ENCODE results near the gene TMEM151A.
"Not testable (repeated sequence)": the region's sequence is repeated elsewhere in the genome, so short reads cannot be mapped to it uniquely, and the experiment has no call there.

Gene TMEM151A
- long read RNA-seq, donor 1, result 0 reads
- long read RNA-seq, donor 2, result 0 reads
- long read RNA-seq, donor 3, result 0 reads
- long read RNA-seq, donor 4, result 0 reads
- long read RNA-seq, donor 5, result 0 reads
- long read RNA-seq, donor 6, result 0 reads
- long read RNA-seq, donor 7, result 0 reads
- long read RNA-seq, donor 8, result 0 reads

DNA sequence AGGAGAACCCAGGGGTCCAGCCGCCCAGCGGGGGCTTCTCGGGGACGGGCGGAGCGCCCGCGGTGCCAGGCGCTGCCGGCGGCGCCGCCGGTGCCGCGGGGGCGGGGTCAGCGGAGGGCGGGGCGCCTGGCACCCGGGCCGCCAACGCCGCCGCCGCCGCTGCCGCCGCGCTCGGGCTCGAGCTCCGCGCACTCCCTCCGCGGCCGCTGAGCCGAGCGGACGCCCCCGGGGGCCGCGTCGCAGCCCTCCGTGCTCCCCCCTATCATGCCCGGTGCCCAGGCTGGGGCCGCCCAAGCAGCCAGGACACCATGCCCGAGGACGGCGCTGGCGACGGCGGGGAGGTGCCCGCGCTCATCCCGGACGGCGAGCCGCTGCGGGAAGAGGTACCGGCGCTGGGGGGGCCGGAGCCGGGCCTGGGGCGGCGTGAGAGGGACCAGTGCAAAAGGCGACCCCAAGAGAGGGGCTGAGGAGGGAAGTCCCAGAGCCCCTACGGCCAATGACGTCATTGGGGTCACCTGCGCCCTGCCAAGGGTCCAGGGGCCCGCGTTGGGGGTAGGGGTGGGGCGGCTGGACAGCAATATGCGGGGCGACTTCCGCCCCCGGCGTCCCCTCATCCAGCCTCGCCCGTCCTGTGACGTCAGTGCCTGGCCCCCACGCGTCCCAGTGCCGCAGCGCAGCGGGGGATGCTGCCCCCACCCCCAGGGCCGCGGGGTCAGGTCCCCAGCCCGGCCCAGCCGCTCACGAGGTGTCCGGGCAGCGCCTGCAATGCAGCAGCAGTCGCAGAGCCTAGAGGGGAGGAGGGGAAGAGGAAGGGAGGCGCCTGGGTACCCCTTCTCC lies at the start of gene TMEM151A:
TMEM151A (plus strand) TSS at position 189 of the 837 bp plus-strand sequence; CDS start at position 309, 120 bp downstream.
- no peak for DNase-seq

DNA sequence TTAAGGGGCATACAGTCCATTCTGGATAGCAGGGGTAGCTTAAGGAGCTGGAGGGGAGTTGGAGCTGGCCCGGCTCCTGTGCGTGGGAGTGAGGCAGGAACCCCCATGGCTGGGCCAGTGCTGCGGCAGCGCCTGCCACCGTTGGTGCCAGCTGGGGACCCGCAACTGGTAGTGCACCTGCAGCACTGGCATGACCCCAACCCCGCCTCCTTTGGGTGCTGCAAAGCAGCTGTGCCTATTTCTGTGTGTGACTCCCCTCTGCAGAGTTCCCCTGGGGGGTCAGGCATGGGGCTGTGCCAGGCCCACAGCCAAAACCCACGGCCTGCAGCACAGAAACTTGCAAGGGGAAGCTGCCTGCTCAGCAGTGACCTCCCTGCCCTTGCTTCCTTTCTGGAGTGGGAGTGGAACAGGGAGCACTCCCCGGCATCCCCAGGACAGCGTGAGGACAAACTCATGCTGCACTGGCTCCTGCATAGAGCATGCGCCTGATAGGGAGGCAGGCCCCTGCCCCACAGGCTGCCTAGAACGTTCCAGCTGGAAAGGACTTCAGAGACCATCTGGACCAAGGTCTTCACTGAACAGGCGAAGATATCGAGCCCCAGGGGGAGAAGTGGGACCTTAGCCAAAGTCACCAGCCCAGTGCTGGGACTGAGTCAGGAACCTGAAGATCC lies 49.5 kb upstream of the TMEM151A start:
- no peak for DNase-seq

- DNase-seq, result no peak
Observed at GRCh38 chr11:66243782-66244535, 47.7 kb upstream of the TMEM151A start.

DNA sequence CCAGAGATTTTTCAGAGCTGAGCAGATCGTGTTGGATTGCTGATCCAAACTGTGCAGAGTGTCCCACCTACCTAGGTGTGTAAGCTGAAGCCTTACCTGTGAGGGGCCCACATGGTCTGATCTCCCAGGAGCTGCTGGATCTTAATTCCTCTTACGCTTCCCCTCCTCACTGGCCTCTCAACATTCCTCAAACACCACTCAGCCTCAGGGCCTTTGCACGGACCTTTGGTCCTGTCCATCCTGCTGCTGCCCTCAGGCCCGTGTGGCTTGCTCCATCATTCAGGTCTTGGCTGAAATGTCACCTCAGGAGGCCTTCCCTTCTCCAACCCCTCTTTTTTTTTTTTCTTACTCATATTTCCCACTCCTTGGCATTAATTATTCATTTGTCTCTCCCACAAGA lies 44.4 kb upstream of the TMEM151A start:
- no peak for DNase-seq

DNA sequence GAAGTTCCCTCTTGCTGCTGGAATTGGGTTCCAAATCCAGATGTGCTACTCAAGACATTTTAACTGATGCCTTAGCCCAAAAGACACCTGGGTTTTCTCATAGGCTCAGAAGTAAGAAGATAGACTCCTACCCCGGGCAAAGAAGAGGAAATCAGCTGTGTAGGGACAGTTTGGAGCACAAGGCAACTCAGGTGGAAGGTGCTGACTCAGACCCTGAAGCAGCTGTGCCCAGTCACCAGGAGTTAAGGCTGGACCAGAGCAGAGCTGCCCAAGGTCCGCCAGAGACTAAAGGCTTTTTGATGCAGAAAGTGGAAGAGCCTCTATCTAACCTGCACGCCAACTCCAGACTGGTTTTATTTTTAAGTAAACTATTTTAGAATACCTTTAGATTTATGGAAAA lies 43.9 kb upstream of the TMEM151A start:
- no peak for DNase-seq

DNA sequence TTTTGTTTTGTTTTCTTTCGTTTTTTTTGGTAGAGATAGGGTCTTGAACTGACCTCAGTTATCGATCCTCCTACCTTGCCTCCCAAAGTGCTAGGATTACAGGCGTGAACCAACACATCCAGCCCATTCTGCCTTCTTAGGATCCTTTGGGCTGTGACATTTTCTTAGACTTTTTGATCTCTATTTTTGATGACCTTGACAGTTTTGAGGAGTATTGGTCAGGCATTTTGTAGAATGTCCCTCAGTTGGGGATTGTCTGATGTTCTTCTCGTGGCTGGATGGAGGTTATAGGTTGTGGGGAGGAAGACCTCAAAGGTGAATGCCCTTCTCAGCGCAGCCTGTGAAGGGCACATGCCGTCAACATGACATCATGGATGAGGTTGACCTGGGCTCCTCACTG lies 42.8 kb upstream of the TMEM151A start:
- no peak for DNase-seq

DNA sequence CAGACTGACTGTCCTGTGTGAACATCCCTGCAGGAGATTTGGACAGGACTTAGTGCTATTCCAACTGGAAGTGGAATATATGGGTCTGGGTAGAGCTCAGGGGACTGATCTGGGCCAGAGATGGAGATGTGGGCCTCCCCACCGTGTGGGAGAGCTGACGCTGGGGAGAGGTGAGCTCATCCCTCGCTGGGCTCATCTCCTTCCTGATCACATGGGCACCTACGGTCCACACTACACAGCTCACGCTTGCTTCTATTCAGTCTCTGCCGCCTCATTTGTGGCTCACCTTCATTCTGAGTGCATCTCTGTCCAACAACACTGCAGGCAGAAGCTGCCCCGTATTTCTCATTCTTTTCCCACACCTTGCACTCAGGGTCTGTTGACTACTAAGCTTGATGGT lies 39.9 kb upstream of the TMEM151A start:
- DNase-seq, result no peak

GRCh38 chr11:66253081-66253480 lies 38.6 kb upstream of the TMEM151A start:
- DNase-seq, result not testable (repeated sequence)

GRCh38 chr11:66258473-66258893 lies 33.2 kb upstream of the TMEM151A start:
- DNase-seq, result no peak

- no peak for DNase-seq
Observed at GRCh38 chr11:66259225-66259624, 32.5 kb upstream of the TMEM151A start.

- no peak for DNase-seq
Observed at GRCh38 chr11:66259956-66260355, 31.7 kb upstream of the TMEM151A start.

- DNase-seq, result no peak
Observed at GRCh38 chr11:66261578-66261977, 30.1 kb upstream of the TMEM151A start.

GRCh38 chr11:66262191-66262590 lies 29.5 kb upstream of the TMEM151A start:
- DNase-seq, result no peak

- no peak for DNase-seq
Observed at GRCh38 chr11:66262696-66263095, 29.0 kb upstream of the TMEM151A start.

DNA sequence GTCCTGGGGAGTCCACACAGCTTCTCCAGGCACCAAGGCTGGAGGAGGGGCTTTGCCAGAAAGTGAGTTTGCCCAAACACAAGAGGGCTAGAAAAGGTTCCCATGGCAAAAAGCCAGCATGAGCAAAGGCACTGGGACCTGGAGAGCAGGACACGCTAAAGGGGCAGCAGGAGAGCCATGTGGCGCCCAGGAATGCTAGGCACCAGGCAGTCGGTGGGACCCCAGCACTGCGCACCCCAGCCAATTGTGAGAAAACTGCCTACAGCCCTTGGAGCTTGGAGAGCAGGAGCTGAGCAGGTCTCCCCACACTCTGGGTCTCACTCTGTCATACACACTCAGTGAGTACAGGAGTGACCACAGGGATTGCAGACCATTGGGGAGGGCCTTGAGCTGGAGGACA lies 28.5 kb upstream of the TMEM151A start:
- no peak for DNase-seq

GRCh38 chr11:66263785-66264184 lies 27.9 kb upstream of the TMEM151A start:
- no peak for DNase-seq

- no peak for DNase-seq
Observed at GRCh38 chr11:66264383-66264782, 27.3 kb upstream of the TMEM151A start.

DNA sequence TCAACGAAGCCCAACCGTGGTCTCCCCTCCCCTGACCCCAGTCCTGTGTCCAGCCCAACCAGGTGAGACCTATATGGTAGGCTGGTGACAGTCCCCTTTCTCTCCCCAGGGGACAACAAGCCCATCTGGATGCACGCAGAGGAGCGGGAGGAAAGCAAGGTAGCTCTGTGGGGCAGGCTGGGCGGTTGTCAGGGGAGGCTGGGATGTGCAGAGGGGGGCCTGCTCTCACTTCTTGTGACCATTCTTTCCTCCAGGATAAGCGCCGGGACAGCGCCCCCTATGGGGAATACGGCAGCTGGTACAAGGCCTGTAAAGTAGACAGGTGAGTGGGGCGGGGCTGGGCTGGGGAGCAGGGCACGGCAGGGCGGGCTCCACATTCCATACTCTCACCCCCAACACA lies 26.8 kb upstream of the TMEM151A start:
- no peak for DNase-seq

DNA sequence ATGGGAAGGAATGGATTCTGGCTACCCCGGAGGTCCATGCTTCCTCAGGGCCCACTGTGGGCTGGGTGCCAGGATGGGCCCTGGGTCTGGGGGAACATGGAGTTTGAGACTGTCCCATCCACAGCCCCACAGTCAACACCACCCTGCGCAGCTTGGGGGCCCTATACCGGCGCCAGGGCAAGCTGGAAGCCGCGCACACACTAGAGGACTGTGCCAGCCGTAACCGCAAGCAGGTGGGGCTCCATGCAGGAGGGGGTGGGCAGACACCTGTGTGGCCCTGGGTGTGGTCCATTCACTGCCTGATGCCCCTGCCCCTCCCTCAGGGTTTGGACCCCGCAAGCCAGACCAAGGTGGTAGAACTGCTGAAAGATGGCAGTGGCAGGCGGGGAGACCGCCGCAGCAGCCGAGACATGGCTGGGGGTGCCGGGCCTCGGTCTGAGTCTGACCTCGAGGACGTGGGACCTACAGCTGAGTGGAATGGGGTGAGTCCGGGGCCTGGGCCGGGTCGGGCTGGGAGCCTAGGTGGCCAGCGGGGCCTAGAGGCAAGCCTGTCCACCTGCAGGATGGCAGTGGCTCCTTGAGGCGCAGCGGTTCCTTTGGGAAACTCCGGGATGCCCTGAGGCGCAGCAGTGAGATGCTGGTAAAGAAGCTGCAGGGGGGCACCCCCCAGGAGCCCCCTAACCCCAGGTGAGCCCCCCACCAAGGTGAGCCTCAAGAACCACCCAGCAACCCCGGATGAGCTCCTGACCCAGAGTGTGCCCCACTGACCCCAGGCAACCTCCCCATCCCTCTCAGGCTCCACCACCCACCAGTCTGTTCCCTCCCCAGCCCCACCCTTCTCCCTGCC lies 25.9 kb upstream of the TMEM151A start:
- no peak for DNase-seq

DNA sequence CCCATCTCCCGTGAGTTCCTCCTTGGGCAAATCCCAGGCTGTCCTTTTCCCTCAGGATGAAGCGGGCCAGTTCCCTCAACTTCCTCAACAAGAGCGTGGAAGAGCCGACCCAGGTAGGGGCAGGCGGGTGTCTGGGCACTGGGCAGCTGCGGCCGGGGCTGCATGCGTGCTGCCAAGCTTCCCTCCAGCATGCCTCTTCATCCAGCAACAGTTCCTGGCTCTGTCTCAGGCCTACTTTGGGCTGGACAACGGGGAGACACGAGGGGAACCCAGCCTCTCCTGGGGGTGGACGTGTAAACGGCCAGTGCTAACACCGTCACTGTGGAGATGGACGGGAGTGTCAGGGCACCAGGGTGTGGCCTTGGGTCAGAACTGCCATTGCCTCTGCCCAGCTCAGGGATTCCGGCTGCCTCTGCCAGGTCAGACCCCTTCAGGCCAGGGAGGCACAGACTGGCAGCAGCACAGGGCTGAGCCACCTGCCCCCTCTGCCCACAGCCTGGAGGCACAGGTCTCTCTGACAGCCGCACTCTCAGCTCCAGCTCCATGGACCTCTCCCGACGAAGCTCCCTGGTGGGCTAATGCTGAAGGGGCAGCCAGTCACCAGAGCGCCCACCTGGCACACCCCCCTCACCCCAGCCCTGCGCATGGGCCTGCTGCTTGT lies 25.2 kb upstream of the TMEM151A start:
- no peak for DNase-seq

DNA sequence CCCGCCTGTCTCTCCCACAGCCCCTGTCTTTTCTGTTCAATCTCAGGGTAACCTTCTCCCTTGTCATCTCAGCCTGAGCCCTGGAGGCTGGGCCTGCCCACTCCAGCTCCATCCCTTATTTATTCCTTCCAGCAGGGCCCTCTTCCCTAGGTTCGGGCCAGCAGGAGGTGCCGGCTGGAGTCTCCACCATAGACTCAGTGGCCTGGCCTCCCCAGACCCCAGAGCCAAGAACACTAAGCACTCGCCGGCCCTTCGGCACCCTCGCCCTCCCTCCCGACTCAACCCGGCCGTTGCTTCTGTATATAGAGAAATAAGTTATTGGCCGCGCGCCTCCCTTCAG lies 24.7 kb upstream of the TMEM151A start:
- no peak for DNase-seq

Data from right kidney (tissue), 9 donors.